PC-9 (cell line): ENCODE measurements around the gene CCR9. TPM values are rescaled to one million over a fixed set of nuclear protein-coding genes. Genes with fewer than 3 reads are reported as not detected.

Source experiments
- BruUV-seq: library from RNA; stranded (reverse); fragments of 400-500 nt; replicated peaks from 2 replicates; lab custom pipeline; 2021; lab: Mats Ljungman, UMichigan
- CTCF ChIA-PET: fragments of 300-600 bp; sonication (Branson Sonifier 250); formaldehyde crosslinking; loops from one replicate; lab custom pipeline; 2022; ENCODE audit warnings: antibody characterized with exemption; lab: Charles Lee
- POLR2A ChIA-PET: fragments of 300-600 bp; sonication (Branson Sonifier 250); formaldehyde crosslinking; loops from one replicate; lab custom pipeline; 2022; ENCODE audit warnings: antibody characterized with exemption; ENCODE audit not compliant: unreplicated experiment; lab: Charles Lee
- DNase-seq, 2 experiments: peaks; one replicate each; pipeline versions ENCODE4 v3.0.0 to v3.0.0-alpha.2; 2015 to 2022; ENCODE audit warnings: mixed read lengths in 1 of 2
- H2AFZ ChIP-seq: fragments of 200-600 bp; sonication (generic); 2 replicates; pipeline ENCODE4 v1.8.1; 2017; ENCODE audit warnings: antibody characterized with exemption
- H3F3A ChIP-seq: fragments of 200-600 bp; sonication (generic); 2 replicates; pipeline ENCODE4 v1.8.1; 2017; ENCODE audit warnings: antibody characterized with exemption, mild to moderate bottlenecking, low read depth; ENCODE audit not compliant: insufficient read depth
- H3K27ac ChIP-seq: fragments of 200-600 bp; sonication (generic); 2 replicates; pipeline ENCODE4 v1.6.1; 2016; ENCODE audit warnings: mixed run types
- H3K27me3 ChIP-seq: fragments of 200-600 bp; sonication (generic); 2 replicates; pipeline ENCODE4 v1.6.1; 2016; ENCODE audit warnings: low read depth, mixed run types; ENCODE audit not compliant: insufficient read depth
- H3K36me3 ChIP-seq: fragments of 200-600 bp; sonication (generic); 2 replicates; pipeline ENCODE4 v1.6.1; 2016; ENCODE audit warnings: low read depth, mixed run types
- H3K4me1 ChIP-seq: fragments of 200-600 bp; sonication (generic); replicated peaks from 2 replicates; pipeline ENCODE4 v1.6.1; 2016; ENCODE audit warnings: mixed run types; ENCODE audit not compliant: insufficient read depth
- H3K4me2 ChIP-seq: fragments of 200-600 bp; sonication (generic); 2 replicates; pipeline ENCODE4 v1.6.1; 2017; ENCODE audit warnings: mixed run types
- H3K4me3 ChIP-seq: fragments of 200-600 bp; sonication (generic); 2 replicates; pipeline ENCODE4 v1.6.1; 2016; ENCODE audit warnings: mixed run types
- H3K79me2 ChIP-seq: fragments of 200-600 bp; sonication (generic); 2 replicates; pipeline ENCODE4 v1.6.1; 2017; ENCODE audit warnings: low read depth, mixed run types
- H3K9me2 ChIP-seq: fragments of 200-600 bp; sonication (generic); 2 replicates; pipeline ENCODE4 v1.8.1; 2017; ENCODE audit warnings: mild to moderate bottlenecking; ENCODE audit not compliant: insufficient read depth
- H3K9me3 ChIP-seq: fragments of 200-600 bp; sonication (generic); 2 replicates; pipeline ENCODE4 v1.8.1; 2016; ENCODE audit warnings: low read depth; ENCODE audit not compliant: insufficient read depth
- H4K20me1 ChIP-seq: fragments of 200-600 bp; sonication (generic); 2 replicates; pipeline ENCODE4 v1.8.1; 2017; ENCODE audit not compliant: insufficient read depth
- EZH2 ChIP-seq: fragments of 200-600 bp; sonication (generic); IDR thresholded peaks from 2 replicates; pipeline ENCODE4 v1.8.0; 2017; ENCODE audit warnings: antibody characterized with exemption, low read depth
- intact Hi-C: fragments of 100-400 bp; cut with micrococcal nuclease; formaldehyde crosslinking; loops from one replicate; pipeline ENCODE4 v1.10.0; 2022; ENCODE audit not compliant: unreplicated experiment
- total RNA-seq: library from RNA; stranded (reverse); gene quantifications from 2 replicates; pipeline ENCODE4 v1.2.3, GENCODE V29; 2021
- TF ChIP-seq, protein P1 (sequence below): fragments of 200-600 bp; sonication (generic); conservative IDR thresholded peaks from 2 replicates; pipeline ENCODE4 v1.6.1; 2017; ENCODE audit warnings: mixed run types, antibody characterized with exemption, mild to moderate bottlenecking, moderate library complexity

Gene CCR9
- total RNA-seq, 1 experiment from 2014 or later: not detected

DNA sequence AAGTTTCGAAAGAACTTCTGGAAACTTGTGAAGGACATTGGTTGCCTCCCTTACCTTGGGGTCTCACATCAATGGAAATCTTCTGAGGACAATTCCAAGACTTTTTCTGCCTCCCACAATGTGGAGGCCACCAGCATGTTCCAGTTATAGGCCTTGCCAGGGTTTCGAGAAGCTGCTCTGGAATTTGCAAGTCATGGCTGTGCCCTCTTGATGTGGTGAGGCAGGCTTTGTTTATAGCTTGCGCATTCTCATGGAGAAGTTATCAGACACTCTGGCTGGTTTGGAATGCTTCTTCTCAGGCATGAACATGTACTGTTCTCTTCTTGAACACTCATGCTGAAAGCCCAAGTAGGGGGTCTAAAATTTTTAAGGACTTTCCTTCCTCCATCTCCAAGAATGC is 61.0 kb downstream of the CCR9 start:
- no peak for TF ChIP-seq EZH2
- TF ChIP-seq, protein P1, sequence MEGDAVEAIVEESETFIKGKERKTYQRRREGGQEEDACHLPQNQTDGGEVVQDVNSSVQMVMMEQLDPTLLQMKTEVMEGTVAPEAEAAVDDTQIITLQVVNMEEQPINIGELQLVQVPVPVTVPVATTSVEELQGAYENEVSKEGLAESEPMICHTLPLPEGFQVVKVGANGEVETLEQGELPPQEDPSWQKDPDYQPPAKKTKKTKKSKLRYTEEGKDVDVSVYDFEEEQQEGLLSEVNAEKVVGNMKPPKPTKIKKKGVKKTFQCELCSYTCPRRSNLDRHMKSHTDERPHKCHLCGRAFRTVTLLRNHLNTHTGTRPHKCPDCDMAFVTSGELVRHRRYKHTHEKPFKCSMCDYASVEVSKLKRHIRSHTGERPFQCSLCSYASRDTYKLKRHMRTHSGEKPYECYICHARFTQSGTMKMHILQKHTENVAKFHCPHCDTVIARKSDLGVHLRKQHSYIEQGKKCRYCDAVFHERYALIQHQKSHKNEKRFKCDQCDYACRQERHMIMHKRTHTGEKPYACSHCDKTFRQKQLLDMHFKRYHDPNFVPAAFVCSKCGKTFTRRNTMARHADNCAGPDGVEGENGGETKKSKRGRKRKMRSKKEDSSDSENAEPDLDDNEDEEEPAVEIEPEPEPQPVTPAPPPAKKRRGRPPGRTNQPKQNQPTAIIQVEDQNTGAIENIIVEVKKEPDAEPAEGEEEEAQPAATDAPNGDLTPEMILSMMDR: no peak
- no peaks in the 10 kb centered on the region for H3K27me3 ChIP-seq
- CTCF ChIA-PET: no interaction called here
- no peaks in the 10 kb centered on the region for H3K4me1 ChIP-seq
- no peak overlapping the region for H3K4me2 ChIP-seq
- no peaks in the 10 kb centered on the region for H4K20me1 ChIP-seq
- BruUV-seq: no TSS peak
- no peaks in the 10 kb centered on the region for H3K79me2 ChIP-seq
- DNase-seq: no peak
- H3K9me2 ChIP-seq: no peaks in the 10 kb centered on the region
- H3F3A ChIP-seq: no peaks in the 10 kb centered on the region
- H2AFZ ChIP-seq: no peak overlapping the region
- intact Hi-C loops: no loop called here
- H3K4me3 ChIP-seq: no peak overlapping the region
- no peaks in the 10 kb centered on the region for H3K9me3 ChIP-seq
- H3K36me3 ChIP-seq: peaks cover 9% of the 10 kb centered on the region; the same call in 1 of the 2 replicates
- no peak overlapping the region for H3K27ac ChIP-seq
- POLR2A ChIA-PET: no interaction called here

DNA sequence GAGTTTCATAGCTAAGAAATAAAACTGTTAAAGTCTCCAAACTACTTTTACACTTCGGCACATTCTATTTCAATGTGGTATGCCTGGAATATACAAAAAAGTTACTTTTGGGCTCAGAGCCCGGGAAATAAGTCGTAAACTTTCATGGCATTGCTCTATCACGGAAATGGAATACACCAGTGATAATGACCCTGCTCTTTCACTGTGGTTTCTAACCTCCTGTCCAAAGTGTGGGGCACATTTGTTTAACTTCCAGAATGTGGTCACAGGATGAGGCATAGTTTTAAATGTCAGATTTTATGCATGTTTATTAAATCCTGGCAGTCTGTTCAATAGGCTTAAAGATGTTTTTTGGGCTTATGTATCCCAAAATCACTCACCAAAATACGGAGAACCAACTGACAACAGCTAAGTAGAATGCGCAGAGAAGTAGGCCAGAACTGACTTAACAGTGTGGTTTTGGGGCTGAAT is 62.0 kb downstream of the CCR9 start:
- Histone ChIP-seq H3K4me1 (no peaks in the 10 kb centered on the region), H3K4me3 (no peak overlapping the region), H3K9me2 (no peaks in the 10 kb centered on the region), H3K27me3 (no peaks in the 10 kb centered on the region), H3K36me3 (peaks cover 9% of the 10 kb centered on the region; the same call in 1 of the 2 replicates), H3K4me2 (no peak overlapping the region), H4K20me1 (no peaks in the 10 kb centered on the region), H3K79me2 (no peaks in the 10 kb centered on the region), H3K27ac (no peak overlapping the region), H3K9me3 (no peaks in the 10 kb centered on the region), H2AFZ (no peak overlapping the region), H3F3A (no peaks in the 10 kb centered on the region)
- intact Hi-C loops: no loop called here
- no TSS peak for BruUV-seq
- TF ChIP-seq, protein P1: no peak
- no peak for TF ChIP-seq EZH2
- ChIA-PET POLR2A (no interaction called here), CTCF (no interaction called here)
- no peak for DNase-seq

DNA sequence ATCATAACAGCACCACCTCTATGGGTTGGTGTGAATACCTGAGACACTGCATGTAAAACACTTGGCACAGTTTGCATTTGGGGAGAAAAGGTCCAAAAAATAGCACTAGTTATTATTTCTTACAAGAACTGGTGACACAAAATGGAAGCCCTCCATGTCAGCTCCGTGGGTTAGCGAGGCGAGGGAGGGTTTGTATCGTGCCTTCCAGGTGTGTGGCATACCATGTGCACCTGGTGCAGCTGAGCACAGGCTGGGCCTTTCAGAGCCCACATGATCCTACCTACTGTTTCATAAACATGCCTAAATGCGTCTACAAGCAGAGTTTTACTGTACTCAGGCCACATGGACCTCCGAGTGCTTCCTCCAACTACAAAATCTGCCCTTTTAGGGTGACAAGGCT is 62.5 kb downstream of the CCR9 start:
- Histone ChIP-seq H3K9me2 (no peaks in the 10 kb centered on the region), H3K4me1 (no peaks in the 10 kb centered on the region), H3K9me3 (no peaks in the 10 kb centered on the region), H3K27ac (no peak overlapping the region), H3K4me3 (no peak overlapping the region), H3K36me3 (peaks cover 9% of the 10 kb centered on the region; the same call in 1 of the 2 replicates), H3F3A (no peaks in the 10 kb centered on the region), H3K27me3 (no peaks in the 10 kb centered on the region), H3K79me2 (no peaks in the 10 kb centered on the region), H4K20me1 (no peaks in the 10 kb centered on the region), H2AFZ (no peak overlapping the region), H3K4me2 (no peak overlapping the region)
- TF ChIP-seq, protein P1: no peak
- no peak for TF ChIP-seq EZH2
- no peak for DNase-seq
- BruUV-seq: no TSS peak
- ChIA-PET POLR2A (interaction anchor here (0.6 kb wide), 1 partner anchor 74 kb away, joined by 4 read pairs; no protein-coding TSS in a partner anchor), CTCF (no interaction called here)
- intact Hi-C loops: no loop called here
